Lower leg skin (tissue), 4 donors: Measurements from ENCODE around the gene MEGF6. TPM values are rescaled to one million over a fixed set of nuclear protein-coding genes. Genes with fewer than 3 reads are reported as not detected.
"Not testable (repeated sequence)": the region's sequence is repeated elsewhere in the genome, so short reads cannot be mapped to it uniquely, and the experiment has no call there.

Experiments used
- DNase-seq, 2 donors: peaks; one replicate each; pipeline ENCODE4 v3.0.0-alpha.2; 2019; ENCODE audit warnings: low spot score in 2 of 2
- H3K4me3 ChIP-seq: fragments of 200-600 bp; sonication (generic); 2 replicates; pipeline ENCODE4 v1.5.1; 2017; ENCODE audit warnings: mild to moderate bottlenecking, low read depth; ENCODE audit not compliant: poor library complexity, severe bottlenecking
- CTCF ChIP-seq, 3 donors: fragments of 450-650 bp; IDR thresholded peaks; one replicate each; pipeline ENCODE4 v1.5.1; 2016; ENCODE audit warnings: antibody characterized with exemption in 3 of 3, mild to moderate bottlenecking in 3 of 3, moderate library complexity in 2 of 3
- POLR2A ChIP-seq, 2 donors: fragments of 450-650 bp; IDR thresholded peaks; one replicate each; pipeline ENCODE4 v1.6.1; 2016 to 2017; ENCODE audit warnings: antibody characterized with exemption in 2 of 2, mild to moderate bottlenecking in 1 of 2, moderate library complexity in 1 of 2
- WGBS, 2 donors: methylation state at CpG; one replicate each; pipeline ENCODE4 v1.1.5; 2018; 5-methylcytosine and 5-hydroxymethylcytosine counted together
- intact Hi-C: fragments of 100-400 bp; cut with DNase I; formaldehyde crosslinking; loops from one replicate; pipeline ENCODE4 v1.15.0; 2023; ENCODE audit warnings: low total_unique reads
- total RNA-seq, 4 donors: library from RNA; depleted of rRNA; stranded (reverse); fragments of >200 nt; gene quantifications; one replicate each; pipeline ENCODE4 v1.1.0, GENCODE V29; 2016

MEGF6 gene
- total RNA-seq, 4 donors from 2014 or later, result 81.1 to 147 (median 86.1) TPM

GRCh38 chr1:3586986-3587759 is 24.1 kb downstream of the MEGF6 start:
- H3K4me3 ChIP-seq, result no peak overlapping the region
- WGBS, 2 donors, result 78 to 86% methylated on average over 24 of the region's 24 CpGs
- DNase-seq, result no peak
- intact Hi-C loops, result no loop called here
- no peak for TF ChIP-seq CTCF (IDR thresholded peaks at IDR 0.05)
- TF ChIP-seq POLR2A (IDR thresholded peaks at IDR 0.05), result no peak

DNA sequence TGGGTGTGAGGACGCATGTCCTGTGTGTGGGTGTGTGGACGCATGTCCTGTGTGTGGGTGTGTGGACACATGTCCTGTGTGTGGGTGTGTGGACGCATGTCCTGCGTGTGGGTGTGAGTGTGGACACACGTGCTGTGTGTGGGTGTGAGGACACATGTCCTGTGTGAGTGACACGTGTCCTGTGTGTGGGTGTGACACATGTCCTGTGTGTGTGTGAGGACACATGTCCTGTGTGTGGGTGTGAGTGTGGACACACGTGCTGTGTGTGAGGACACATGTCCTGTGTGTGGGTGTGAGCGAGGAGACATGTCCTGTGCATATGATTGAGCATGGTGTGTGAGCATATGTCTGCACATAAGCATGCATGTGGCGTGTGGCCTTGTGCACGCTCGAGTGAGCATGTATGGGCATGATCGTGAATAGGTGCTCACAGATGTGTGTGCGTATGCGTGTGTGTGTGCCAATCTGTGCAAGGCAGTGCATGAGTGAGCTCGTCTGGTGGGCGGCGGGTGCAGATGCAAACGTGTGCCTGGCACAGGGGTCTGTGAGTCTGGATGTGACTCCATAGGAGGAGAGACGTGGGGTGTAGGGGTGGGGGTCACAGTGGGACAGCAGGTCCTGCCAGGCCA is 25.3 kb downstream of the MEGF6 start:
- DNase-seq, result no peak
- TF ChIP-seq CTCF (IDR thresholded peaks at IDR 0.05) (no peak), POLR2A (IDR thresholded peaks at IDR 0.05) (no peak)
- intact Hi-C loops, result no loop called here
- 79 to 86% methylated on average over 19 of the region's 19 CpGs for whole genome bisulfite sequencing, 2 donors
- no peak overlapping the region for H3K4me3 ChIP-seq

DNA sequence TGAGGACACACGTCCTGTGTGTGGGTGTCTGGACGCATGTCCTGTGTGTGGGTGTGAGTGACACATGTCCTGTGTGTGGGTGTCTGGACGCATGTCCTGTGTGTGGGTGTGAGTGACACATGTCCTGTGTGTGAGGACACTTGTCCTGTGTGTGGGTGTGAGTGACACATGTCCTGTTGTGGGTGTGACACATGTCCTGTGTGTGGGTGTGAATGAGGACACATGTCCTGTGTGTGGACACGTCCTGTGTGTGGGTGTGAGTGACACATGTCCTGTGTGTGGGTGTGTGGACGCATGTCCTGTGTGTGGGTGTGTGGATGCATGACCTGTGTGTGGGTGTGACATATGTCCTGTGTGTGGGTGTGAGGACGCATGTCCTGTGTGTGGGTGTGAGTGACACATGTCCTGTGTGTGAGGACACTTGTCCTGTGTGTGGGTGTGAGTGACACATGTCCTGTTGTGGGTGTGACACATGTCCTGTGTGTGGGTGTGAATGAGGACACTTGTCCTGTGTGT is 25.9 kb downstream of the MEGF6 start:
- DNase-seq, intact Hi-C loops, H3K4me3 ChIP-seq: not testable (repeated sequence)
- 60 to 65% methylated on average over 6 of the region's 6 CpGs for WGBS, 2 donors

DNA sequence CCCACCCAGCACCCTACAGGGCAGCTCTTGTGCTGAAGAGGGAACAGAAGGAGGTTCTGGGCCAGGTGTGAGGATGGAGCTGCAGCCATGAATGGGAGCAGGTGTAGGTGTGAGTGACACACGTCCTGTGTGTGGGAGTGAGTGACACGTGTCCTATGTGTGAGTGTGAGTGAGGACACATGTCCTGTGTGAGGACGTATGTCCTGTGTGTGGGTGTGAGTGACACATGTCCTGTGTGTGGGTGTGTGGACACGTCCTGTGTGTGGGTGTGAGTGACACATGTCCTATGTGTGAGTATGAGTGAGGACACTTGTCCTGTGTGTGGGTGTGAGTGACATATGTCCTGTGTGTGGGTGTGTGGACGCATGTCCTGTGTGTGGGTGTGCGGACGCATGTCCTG is 26.4 kb downstream of the MEGF6 start:
- intact Hi-C loops, result no loop called here
- H3K4me3 ChIP-seq, result no peak overlapping the region
- WGBS, 2 donors, result 77 to 82% methylated on average over 7 of the region's 7 CpGs
- no peak for TF ChIP-seq POLR2A (IDR thresholded peaks at IDR 0.05)
- no peak for TF ChIP-seq CTCF (IDR thresholded peaks at IDR 0.05)
- DNase-seq, result no peak

GRCh38 chr1:3583751-3584150 is 27.6 kb downstream of the MEGF6 start:
- intact Hi-C loops, DNase-seq, H3K4me3 ChIP-seq: not testable (repeated sequence)
- 94 to 95% methylated on average over 3 to 15 of the region's 21 CpGs for WGBS, 2 donors

- intact Hi-C loops, result no loop called here
- no peak for DNase-seq
- TF ChIP-seq CTCF (IDR thresholded peaks at IDR 0.05), result no peak
- TF ChIP-seq POLR2A (IDR thresholded peaks at IDR 0.05), result no peak
- WGBS, 2 donors, result 54 to 62% methylated on average over 14 to 15 of the region's 16 CpGs
- no peak overlapping the region for H3K4me3 ChIP-seq
These were observed 29.8 kb downstream of the MEGF6 start for GRCh38 chr1:3581296-3582036.
